Activated CD4-positive, alpha-beta T cell treated with anti-CD3 and anti-CD28 coated beads, Interleukin-2, amount 50 U/mL, for 48 hours (primary cell): ENCODE measurements around the gene WBP2.
"Not testable (repeated sequence)": the region's sequence is repeated elsewhere in the genome, so short reads cannot be mapped to it uniquely, and the experiment has no call there.

ENCODE experiments used
- DNase-seq, 2 experiments: peaks; one replicate each; pipeline ENCODE4 v3.0.0-alpha.2; 2020

The WBP2 gene

DNA sequence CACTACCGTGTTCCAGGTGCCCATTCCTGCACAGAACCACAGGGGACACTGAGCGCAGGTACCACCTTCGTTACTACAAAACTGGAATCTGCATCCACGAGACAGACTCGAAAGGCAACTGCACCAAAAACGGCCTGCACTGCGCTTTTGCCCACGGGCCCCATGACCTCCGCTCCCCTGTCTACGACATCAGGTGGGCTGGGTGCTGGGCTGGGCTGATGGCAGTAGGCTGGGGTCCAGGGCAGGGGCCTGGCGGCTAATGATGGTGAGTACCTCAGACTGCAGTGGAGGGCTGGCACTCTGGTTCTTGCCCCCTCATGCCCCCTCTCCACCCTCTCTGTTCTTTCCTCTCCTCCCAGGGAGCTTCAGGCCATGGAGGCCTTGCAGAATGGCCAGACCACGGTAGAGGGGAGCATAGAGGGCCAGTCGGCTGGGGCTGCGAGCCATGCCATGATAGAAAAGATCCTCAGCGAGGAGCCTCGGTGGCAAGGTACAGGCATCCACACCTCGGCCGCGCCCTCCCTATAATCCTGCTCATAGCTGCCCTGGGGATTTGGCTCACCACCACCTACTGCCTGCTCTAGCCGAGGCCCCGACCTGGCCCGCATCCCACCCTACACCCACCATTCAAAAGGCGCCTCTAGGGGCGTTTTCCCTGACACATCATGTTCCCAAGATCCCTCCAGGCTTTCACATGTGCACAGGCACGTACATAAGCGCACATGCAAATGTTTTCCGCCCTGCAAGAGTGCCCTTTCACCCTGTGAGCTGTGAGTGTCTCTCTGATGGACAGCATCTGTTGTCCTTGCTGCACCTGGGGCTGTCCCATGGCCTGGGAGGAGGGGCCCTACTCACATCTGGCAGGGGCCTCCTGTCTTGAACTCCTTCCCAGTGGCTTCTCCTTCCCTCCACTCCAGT is 42.8 kb downstream of the WBP2 start:
- DNase-seq: no peak

DNA sequence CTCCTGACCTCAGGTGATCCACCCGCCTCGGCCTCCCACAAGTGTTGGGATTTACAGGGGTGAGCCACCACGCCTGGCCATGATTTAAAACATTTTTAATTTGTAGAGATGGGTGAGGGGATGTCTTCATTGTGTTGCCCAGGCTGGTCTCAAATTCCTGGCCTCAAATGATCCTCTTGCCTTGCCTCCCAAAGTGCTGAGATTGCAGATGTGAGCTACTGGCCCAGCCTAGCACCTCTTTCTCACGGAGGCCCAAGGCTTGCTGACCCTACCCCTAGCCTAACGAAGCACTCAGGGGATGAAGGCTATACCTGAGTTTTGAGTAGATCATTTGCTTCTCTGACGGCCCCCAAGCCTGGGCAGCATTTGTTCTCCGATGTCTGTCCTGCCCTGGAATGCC is 44.0 kb downstream of the WBP2 start:
- DNase-seq: no peak

DNA sequence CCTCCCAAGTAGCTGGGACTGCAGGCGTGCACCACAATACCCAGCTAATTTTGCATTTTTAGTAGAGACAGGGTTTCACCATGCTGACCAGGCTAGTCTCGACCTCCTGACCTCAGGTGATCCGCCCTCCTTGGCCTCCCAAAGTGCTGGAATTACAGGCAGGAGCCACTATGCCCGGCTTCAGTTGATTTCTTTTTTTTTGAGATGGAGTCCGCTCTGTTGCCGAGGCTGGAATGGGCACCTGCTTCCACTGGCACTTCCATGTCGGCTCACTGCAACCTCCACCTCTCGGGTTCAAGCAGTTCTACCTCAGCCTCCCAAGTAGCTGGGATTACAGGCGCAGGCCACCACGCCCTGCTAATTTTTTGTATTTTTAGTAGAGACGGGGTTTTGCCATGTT is 44.4 kb downstream of the WBP2 start:
- DNase-seq: not testable (repeated sequence)

DNA sequence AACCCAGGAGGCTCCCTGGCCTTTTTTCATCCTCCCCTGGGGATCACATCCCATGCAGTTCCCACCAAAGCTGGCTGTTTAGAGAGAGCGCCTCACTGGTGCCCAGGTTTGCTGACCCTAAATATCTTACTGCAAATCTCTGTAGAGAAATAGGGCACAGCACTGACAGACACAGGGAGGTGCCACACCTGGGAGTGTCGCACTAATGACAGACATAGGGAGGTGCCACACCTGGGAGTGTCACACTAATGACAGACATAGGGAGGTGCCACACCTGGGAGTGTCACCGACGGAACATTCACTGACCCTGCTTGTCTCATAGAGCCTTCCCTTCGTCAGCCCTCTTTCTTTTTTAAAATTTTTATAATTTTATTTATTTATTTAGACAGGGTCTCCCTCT is 44.9 kb downstream of the WBP2 start:
- no peak for DNase-seq

DNA sequence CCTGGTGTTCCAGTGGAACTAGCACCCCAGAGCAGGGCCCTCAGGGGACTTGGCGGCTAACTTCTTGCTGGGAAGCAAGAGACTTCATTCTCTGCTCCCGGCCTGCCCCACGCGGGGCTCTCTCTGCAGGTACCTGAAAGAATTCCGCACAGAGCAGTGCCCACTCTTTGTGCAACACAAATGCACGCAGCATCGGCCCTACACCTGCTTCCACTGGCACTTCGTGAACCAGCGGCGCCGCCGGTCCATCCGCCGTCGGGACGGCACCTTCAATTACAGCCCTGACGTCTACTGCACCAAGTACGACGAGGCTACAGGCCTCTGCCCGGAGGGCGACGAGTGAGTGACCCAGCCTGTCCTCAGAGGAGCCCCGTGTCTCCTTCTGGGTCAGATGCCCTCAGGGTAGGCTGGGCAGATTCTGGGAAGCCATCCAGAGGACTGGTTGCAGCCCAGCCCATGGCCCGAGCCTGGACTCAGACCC is 45.5 kb downstream of the WBP2 start:
- no peak for DNase-seq

DNA sequence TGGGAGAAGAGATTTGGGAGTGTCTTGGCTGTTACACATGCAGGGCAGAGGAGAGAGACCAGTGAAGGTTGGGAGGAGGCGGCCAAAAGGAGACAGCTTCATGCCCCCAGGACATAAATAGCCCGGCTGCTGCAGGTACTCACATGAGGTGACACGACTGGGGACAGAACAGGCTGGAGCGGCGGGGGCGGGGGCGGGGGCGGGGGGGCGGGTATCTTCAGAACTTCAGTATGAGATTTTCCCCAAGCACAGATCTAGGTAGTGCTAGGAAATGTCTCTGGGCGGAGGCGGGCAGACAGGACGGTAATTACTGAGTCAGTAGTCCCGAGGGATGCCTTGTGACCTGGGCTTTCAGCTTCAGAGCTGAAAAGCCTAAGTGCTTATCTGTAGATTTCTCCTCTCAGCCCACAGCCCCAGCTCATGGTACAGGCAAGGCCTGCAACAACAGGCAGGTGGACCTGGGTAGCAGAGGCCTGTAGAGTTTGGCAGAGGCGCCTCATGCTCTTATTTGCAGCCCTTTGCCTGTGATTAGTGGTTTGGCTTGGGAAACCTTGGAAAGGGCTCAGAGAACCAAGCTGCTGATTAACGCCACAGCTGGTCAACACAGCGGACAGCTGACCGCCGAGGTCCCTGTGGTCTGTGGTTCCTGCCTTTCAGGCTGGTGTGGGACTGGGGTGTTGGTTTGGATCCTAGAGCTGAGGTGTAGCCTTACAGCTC is 46.1 kb downstream of the WBP2 start:
- no peak for DNase-seq

DNA sequence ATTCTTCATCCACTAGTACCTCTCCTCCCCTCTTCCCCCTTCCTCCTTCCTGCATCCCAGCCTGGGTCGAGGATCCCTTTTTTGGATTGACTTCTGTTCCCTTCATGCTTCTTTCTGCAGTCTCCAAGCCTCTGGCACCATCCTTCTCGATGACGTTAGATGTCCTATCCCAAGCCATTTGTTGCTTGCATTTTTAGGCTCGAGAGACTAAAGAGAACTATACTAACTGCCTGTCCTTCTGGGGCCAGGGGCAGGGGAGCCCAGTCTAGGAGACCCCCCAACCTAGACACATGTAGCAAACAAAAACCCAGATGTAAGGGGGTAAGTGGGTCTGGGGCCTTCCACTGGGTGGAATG is 46.6 kb downstream of the WBP2 start:
- no peak for DNase-seq

DNA sequence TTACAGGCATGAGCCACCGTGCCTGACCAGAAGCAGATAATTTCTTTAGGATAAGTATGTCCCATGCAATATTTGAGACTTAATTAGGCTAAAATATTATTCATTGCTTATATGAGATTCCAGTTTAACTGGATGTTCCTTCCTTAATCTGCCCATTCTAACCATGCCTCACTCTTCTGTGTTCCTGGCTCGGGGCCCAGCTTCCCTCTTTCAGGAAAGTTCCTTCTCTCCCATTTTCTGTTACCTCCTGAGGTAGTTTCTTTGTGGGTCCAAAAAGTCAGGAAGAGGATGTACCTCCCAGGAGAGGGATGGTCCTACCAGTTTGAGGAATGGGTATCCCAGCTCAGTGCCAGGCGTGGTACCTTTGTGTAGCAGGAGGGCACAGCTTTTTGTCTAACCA is 47.3 kb downstream of the WBP2 start:
- DNase-seq: no peak

DNA sequence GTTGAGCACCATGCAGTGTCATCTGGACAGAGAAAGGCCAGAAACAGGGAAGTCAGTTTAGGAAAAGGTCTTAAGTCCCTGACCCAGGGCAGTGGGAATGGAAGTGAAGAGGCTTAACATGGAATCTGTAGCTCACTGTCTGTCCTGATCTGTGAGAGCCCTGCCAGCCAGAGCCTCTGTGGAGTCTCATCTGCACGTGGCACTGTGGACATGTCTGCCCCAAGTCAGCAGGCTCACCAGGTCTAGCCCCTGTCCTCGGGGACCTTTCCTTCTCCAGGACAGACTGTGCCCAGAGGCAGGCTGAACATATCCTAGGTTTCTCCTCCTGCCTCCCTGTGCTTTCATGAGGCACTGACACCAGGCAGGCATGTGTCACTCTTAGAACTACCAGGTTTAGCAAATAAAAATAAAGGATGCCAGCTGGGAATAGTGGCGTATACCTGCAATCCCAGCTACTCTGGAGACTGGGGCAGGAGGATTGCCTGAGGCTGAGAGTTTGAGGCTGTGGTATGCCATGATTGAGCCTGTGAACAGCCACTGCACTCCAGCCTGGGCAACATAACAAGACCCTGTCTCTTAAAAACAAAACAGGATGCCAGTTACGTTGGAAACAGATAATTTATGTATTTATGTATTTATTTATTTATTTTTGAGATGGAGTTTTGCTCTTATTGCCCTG is 48.2 kb downstream of the WBP2 start:
- no peak for DNase-seq

DNA sequence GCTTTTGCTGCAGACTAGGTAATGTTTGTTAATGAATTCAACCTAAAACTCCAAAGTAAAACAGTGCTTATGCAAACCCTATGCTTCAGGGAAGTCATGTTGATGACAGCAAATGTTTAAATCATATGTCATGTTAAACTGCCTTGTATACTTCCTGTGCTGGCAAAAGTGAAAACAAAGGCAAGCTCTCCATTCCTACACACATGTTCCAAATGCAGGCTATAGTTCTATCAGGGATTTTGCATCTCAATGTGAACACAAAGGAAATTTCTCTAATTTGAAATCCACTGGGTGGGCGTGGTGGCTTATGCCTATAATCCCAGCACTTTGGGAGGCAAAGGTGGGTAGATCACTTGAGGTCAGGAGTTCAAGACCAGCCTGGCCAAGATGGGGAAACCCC is 51.3 kb downstream of the WBP2 start:
- DNase-seq: no peak

DNA sequence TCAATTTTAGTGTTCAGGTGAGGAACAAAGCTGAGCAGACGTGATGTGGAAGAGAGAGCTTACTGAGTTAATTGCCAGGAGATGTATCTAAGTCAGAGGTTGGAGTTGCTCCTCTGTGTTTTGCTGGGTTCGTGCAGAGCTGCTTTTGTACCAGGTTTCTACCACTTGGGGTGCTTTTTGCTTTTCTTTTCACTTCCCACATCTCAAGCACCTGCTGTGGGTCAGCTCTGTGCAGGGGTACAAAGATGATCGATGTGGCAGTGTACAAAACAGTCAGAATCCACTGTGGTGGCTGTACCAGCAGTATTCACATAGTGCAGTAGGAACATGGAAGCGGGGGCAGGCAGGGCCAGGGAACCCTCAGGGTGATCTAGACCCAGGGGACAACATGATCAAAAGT is 55.7 kb downstream of the WBP2 start:
- no peak for DNase-seq

DNA sequence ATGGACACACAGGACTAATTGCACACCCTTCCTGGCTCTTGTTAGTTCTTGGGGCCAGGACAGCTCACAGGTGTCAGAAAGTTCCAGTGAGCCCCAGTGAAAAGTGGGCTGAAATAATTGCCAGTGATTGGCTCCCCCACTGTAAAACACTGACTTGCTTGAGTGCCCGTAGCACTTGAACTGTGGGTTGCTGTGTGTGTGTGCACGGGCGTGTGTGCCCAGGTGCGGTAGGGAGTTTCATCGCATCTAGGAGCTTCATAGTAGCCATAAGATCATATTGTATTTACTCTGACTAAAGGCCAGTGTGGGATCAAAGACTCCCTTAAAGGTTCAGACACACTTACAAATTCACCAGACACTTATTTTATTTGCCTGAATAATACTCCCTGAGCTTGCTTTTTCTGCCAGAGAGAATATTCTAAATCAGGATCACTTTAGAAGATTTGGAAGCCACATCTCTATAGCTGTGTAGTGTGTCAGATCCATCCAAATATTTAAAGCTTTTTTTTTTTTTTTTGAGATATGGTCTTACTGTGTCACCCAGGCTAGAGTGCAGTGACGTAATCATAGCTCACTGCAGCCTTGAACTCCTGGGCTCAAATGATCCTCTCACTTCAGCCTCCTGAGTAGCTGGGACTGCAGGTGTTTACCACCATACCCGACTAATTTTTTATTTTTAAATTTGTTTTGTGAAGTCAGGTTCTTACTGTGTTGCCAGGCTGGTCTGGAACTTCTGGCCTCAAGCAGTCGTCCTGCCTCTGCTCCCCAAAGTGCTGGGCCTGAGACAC is 59.1 kb downstream of the WBP2 start:
- no peak for DNase-seq
